ENCODE data around the gene IFT74. TPM values are rescaled to one million over a fixed set of nuclear protein-coding genes. Genes with fewer than 3 reads are reported as not detected.

The IFT74 gene
- total and polyA plus RNA-seq, 12 donors: 12.1 to 39.2 (median 19.5) TPM

- H3K27ac ChIP-seq: no peak overlapping the region
- H3K27me3 ChIP-seq: no peaks in the 10 kb centered on the region
- H3K36me3 ChIP-seq (replicated peaks in 1 of 2): no peaks in the 10 kb centered on the region
- H3K9me3 ChIP-seq (replicated peaks in 1 of 3): no peaks in the 10 kb centered on the region
- intact Hi-C loops (cut with DNase I): no loop called here
- H3K4me3 ChIP-seq: no peak overlapping the region
- DNase-seq: no peak
- H3K4me1 ChIP-seq (replicated peaks in 1 of 2): no peaks in the 10 kb centered on the region
- TF ChIP-seq, protein P1, sequence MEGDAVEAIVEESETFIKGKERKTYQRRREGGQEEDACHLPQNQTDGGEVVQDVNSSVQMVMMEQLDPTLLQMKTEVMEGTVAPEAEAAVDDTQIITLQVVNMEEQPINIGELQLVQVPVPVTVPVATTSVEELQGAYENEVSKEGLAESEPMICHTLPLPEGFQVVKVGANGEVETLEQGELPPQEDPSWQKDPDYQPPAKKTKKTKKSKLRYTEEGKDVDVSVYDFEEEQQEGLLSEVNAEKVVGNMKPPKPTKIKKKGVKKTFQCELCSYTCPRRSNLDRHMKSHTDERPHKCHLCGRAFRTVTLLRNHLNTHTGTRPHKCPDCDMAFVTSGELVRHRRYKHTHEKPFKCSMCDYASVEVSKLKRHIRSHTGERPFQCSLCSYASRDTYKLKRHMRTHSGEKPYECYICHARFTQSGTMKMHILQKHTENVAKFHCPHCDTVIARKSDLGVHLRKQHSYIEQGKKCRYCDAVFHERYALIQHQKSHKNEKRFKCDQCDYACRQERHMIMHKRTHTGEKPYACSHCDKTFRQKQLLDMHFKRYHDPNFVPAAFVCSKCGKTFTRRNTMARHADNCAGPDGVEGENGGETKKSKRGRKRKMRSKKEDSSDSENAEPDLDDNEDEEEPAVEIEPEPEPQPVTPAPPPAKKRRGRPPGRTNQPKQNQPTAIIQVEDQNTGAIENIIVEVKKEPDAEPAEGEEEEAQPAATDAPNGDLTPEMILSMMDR (IDR thresholded peaks at IDR 0.05): no peak
- no peak for TF ChIP-seq POLR2A (IDR thresholded peaks at IDR 0.05)
- WGBS, 4 donors: 76 to 88% (median 80%) methylated on average over 1 of the region's 1 CpG
These were observed 122.5 kb downstream of the IFT74 start for GRCh38 chr9:27078685-27079084.

GRCh38 chr9:27085456-27085855 is 129.2 kb downstream of the IFT74 start:
- 85 to 89% (median 86%) methylated on average over 5 of the region's 5 CpGs for WGBS, 4 donors
- H3K4me3 ChIP-seq: no peak overlapping the region
- intact Hi-C loops (cut with DNase I): no loop called here
- no peaks in the 10 kb centered on the region for H3K36me3 ChIP-seq (replicated peaks in 1 of 2)
- no peak overlapping the region for H3K27ac ChIP-seq
- no peaks in the 10 kb centered on the region for H3K27me3 ChIP-seq
- no peak for TF ChIP-seq POLR2A (IDR thresholded peaks at IDR 0.05)
- TF ChIP-seq, protein P1 (IDR thresholded peaks at IDR 0.05): no peak
- H3K4me1 ChIP-seq (replicated peaks in 1 of 2): no peaks in the 10 kb centered on the region
- DNase-seq: no peak
- no peaks in the 10 kb centered on the region for H3K9me3 ChIP-seq (replicated peaks in 1 of 3)

DNA sequence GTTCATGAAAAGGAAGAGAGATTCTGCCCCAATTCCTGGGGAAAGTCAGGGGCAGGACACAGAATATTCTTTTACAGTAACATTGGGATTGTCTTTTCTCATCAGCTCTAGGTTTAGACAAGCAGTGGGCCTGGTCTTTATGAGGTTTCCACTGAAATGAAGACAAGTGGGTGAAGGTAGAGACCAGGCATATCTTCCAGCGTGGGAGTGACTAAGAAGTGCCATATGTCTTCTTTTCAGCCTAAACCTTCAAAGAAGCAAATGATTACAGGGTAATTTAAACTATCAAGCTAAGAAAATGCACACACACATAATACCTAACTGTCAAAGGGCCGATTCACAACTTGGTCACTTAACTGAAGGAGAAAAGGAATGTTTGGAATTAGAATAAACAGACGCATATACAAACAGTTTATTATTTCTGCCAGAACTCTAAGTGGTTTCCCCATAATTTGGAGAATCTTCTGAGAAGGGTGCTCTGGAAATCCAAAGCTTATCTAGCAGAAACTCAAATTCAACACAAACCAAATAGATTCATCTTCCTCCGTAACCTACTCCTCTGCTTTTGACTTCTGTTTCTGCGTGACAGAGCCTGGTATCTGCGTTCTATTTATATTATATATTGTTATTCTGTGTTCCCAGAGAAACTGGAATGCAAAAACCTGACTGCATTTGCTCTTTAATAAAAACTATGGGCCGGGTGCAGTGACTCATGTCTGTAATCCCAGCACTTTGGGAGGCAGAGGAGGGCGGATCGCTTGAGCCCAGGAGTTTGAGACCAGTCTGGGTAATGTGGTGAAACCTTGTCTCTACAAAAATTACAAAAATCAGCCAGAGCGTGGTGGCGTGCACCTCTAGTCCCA is 130.8 kb downstream of the IFT74 start:
- intact Hi-C loops (cut with DNase I): no loop called here
- no peaks in the 10 kb centered on the region for H3K4me1 ChIP-seq (replicated peaks in 1 of 2)
- no peaks in the 10 kb centered on the region for H3K9me3 ChIP-seq (replicated peaks in 1 of 3)
- 69 to 81% (median 78%) methylated on average over 11 of the region's 11 CpGs for WGBS, 4 donors
- TF ChIP-seq POLR2A (IDR thresholded peaks at IDR 0.05): no peak
- TF ChIP-seq, protein P1 (IDR thresholded peaks at IDR 0.05): no peak
- no peak overlapping the region for H3K4me3 ChIP-seq
- no peak for DNase-seq
- H3K36me3 ChIP-seq (replicated peaks in 1 of 2): no peaks in the 10 kb centered on the region
- no peaks in the 10 kb centered on the region for H3K27me3 ChIP-seq
- H3K27ac ChIP-seq: no peak overlapping the region

- no peaks in the 10 kb centered on the region for H3K36me3 ChIP-seq (replicated peaks in 1 of 2)
- no peak overlapping the region for H3K4me3 ChIP-seq
- no peak for DNase-seq
- 48 to 60% (median 54%) methylated on average over 4 of the region's 4 CpGs for WGBS, 4 donors
- H3K27ac ChIP-seq: no peak overlapping the region
- H3K4me1 ChIP-seq (replicated peaks in 1 of 2): no peaks in the 10 kb centered on the region
- intact Hi-C loops (cut with DNase I): no loop called here
- TF ChIP-seq, protein P1 (IDR thresholded peaks at IDR 0.05): no peak
- no peak for TF ChIP-seq POLR2A (IDR thresholded peaks at IDR 0.05)
- no peaks in the 10 kb centered on the region for H3K9me3 ChIP-seq (replicated peaks in 1 of 3)
- no peaks in the 10 kb centered on the region for H3K27me3 ChIP-seq
These were observed 132.8 kb downstream of the IFT74 start for GRCh38 chr9:27088981-27089380.

Data from adrenal gland (tissue), 12 donors.